LNCAP (cell line): Measurements from ENCODE around the gene UNC119.

Source experiments
- CTCF ChIP-seq: fragments of 450-650 bp; IDR thresholded peaks from 2 replicates; pipeline ENCODE4 v1.5.1; 2017; ENCODE audit warnings: mild to moderate bottlenecking

UNC119 gene

DNA sequence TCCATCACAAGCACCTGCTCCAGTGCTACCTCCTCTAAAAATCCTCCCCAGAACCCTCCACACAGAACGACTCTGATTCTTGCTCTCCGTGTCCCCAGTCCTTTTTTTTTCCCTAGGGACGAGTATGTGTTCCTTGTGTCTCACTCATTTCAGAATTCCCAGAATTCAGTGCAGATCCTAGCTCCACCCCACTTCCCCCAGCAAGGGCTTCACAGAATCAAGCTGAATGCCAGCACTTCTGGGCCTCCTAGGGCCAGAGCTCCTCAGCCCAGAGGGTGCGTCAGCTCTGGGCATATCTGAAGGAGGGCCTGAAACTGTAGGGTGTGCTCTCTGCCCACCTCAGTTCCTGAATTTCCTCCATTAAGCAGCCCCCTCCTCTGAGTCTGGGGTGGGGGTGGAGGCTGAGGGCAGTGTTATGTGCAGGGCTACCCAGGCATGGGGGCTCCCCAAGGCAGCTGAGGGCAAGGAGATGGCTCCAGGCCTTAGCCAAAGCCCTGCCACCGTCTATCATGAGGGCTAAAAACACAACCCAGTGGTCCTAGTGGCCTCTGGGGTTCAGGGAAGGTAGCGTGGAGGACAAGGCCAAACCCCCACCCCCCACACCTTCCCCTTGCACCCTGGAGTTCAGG lies 6.5 kb downstream of the UNC119 start:
- TF ChIP-seq CTCF: no peak

DNA sequence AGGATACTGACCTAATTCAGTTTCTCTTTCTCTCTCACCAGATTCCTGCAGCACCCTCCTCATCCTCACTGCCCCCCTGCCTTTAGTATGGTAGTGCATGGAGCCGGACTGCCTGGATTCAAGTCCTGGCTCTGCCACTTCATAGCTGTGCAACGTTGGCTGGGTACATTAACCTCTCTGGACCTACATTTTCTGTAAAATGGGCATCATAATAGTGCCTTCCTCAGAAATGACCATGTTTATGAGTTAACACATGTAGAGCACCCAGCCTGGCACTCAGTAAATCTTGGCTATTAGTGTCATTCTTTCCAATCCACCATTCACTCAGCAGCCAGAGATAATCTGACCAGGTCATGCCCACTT lies 7.3 kb downstream of the UNC119 start:
- no peak for TF ChIP-seq CTCF

DNA sequence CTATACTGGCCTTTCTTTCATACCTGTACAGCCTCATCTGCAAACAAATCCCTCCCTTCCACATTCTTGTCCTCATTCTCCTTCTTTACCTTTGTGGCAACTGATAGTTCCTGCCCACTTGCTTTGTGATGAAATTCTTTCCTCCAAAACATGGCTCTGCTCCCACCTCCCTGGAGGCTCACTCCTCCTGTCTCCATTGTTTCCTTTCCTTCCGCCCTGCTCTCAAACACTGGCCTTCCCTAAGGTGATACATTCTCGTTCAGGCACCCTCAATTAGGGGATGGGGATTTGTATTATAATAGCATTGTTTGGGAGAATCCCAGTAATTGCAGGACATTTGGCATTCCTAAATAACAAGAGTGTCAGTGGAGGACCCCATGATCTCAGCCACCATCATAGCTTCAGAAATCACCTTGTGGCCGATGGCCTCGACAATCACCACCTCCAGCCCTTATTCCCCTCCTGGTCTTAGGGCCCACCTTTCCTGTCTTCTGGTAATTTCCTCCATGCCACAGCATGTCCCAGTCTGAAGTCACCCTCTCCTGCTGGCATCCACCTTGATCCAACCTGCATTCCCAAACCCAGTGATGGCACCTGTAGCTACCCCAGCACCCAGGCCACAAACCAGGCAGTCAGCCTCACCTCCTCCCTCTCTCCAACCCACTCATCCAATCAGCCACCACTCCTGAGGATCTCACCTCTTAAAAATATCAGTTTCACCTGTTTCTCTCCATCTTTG lies 7.9 kb downstream of the UNC119 start:
- TF ChIP-seq CTCF: no peak

DNA sequence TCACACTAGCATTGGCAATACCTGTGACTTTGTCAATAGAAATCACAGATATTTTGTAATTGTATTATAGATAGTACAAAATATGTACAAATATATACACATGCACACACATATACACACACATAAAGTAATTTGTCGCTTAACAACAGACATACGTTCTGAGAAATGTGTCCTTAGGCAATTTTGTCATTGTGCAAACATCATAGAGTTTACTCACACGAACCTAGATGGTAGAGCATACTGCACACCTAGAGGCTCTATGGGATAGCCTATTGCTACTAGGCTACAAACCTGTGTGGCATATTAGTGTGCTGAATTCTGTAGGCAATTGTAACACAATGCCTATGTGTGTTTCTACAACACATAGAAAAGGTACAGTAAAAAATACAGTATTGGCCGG lies 11.0 kb downstream of the UNC119 start:
- no peak for TF ChIP-seq CTCF

DNA sequence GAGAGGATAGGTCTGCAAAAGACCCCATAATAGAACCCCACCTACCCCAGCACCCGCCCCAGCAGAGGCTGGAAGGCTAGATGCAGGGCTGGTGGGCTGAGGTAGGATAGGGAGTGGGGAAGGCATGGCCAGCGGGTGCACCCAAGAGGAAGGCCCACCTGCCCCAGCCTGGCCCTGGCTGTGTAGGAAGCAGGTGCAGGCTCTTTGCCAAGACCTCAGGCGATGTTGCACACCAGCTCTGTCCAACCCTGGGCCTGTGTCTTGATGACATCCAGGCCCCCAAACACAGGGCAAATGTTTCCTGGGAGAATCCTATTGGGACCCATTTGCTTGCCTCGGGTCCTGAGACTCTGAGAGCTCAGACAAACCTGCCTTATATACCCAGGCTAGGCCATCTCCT lies 12.2 kb downstream of the UNC119 start:
- no peak for TF ChIP-seq CTCF

DNA sequence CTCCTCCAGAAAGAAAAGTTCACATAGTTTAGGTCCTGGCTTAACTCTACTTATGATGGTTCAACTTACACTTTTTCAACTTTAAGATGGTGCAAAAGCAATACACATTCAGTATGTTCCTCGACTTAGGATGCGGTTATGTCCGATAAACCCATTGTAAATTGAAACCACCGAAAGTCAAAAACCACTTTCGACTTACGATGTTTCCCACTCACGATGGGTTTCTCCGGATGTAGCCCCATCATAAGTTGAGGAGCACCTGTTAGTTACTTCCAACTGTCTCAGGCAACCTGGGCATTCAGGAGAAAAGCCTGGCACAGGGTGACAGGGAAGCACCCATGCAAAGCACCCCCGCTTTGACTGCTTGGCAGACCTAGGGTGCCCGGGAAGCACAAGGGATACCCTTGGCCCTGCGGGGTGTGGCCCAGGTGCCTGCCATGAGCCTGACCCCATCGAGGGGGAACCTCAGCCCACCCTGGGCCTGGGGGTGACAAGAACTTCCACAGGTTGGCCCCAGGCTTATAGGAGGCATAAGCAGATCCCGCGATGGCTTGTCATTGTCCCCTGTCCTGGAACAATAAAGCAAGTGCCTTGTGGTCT lies 14.0 kb downstream of the UNC119 start:
- no peak for TF ChIP-seq CTCF

DNA sequence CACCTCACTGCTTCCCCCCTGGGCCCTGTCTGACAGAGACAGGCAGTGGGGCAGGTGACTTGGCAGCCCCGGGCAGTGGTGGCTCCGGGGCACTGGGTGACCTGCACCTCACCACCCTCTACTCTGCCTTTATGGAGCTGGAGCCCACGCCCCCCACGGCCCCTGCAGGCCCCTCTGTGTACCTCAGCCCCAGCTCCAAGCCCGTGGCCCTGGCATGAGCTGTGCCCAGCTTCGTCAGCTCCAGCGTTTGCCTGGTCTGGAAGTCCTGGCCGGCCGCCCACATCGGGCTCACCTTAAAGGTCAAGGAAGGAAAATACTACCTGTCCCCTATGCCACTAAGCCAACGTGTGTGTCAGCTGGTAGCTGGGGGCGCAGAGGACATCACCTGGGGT lies 15.2 kb downstream of the UNC119 start:
- TF ChIP-seq CTCF: no peak
